Left lung (tissue), 10 donors: Measurements from ENCODE around the gene GRIP2. TPM values are rescaled to one million over a fixed set of nuclear protein-coding genes. Genes with fewer than 3 reads are reported as not detected.

ENCODE experiments used
- ATAC-seq: fragments of 200-7000 bp; cut with Tn5 transposase; one replicate; pipeline ENCODE4 v1.9.1; 2020; ENCODE audit warnings: moderate library complexity
- DNase-seq, 4 donors: peaks; one replicate each; pipeline ENCODE4 v3.0.0-alpha.2; 2013 to 2020
- H3K27ac ChIP-seq, 2 donors: fragments of 200-600 bp; sonication (generic) in 1 of 2; one replicate each; pipeline versions ENCODE4 v1.5.0 to v1.8.0; 2020 to 2021
- H3K27me3 ChIP-seq, 2 donors: fragments of 200-600 bp; sonication (generic) in 1 of 2; one replicate each; pipeline versions ENCODE4 v1.5.0 to v1.8.0; 2020 to 2021
- H3K36me3 ChIP-seq, 2 donors: fragments of 200-600 bp; sonication (generic) in 1 of 2; one replicate each; pipeline versions ENCODE4 v1.5.0 to v1.8.0; 2020 to 2021
- H3K4me1 ChIP-seq, 2 donors: fragments of 200-600 bp; one replicate each; pipeline ENCODE4 v1.8.0; 2021
- H3K4me3 ChIP-seq, 2 donors: fragments of 200-600 bp; sonication (generic) in 1 of 2; one replicate each; pipeline versions ENCODE4 v1.5.0 to v1.8.0; 2020 to 2021; ENCODE audit warnings: mild to moderate bottlenecking in 1 of 2
- H3K9me3 ChIP-seq, 2 donors: fragments of 200-600 bp; sonication (generic) in 1 of 2; one replicate each; pipeline versions ENCODE4 v1.5.0 to v1.8.0; 2020 to 2021
- CTCF ChIP-seq, 2 donors: fragments of 200-600 bp; sonication (generic) in 1 of 2; IDR thresholded peaks; one replicate each; pipeline versions ENCODE4 v1.5.0 to v1.8.0; 2021; ENCODE audit warnings: antibody characterized with exemption in 2 of 2
- intact Hi-C, 2 donors: fragments of 100-400 bp; cut with DNase I; formaldehyde crosslinking; loops; one replicate each; pipeline versions ENCODE4 v1.11.2 to v1.14.2; 2022
- polyA plus RNA-seq, 6 donors: library from polyadenylated mRNA; unstranded; fragments of 120-200 nt; gene quantifications; one replicate each; pipeline ENCODE4 v1.2.1, GENCODE V29; 2013; ENCODE audit not compliant: insufficient read length in 6 of 6
- total RNA-seq, 2 donors: library from RNA; stranded (reverse); fragmentation: NEBNext Ultra II Directional; extraction: Animal tissue kit (Norgen Biotek cat#: 25700); gene quantifications; one replicate each; pipeline ENCODE4 v1.2.1, GENCODE V29; 2021
- donor health status: DM: no; HTN: yes; CAD: no.
- donor health status: DM: no; HTN: no; CAD: no.

Gene GRIP2
- total and polyA plus RNA-seq, 8 donors: 0.31 to 1.9 (median 1.1) TPM

GRCh38 chr3:14445773-14446172, 94.4 kb downstream of the GRIP2 start:
- Histone ChIP-seq H3K4me3 (no peak overlapping the region), H3K27me3 (no peaks in the 10 kb centered on the region), H3K9me3 (no peaks in the 10 kb centered on the region), H3K36me3 (peaks cover 0 to 78% of the 10 kb centered on the region in 2 donors), H3K4me1 (peaks cover 3 to 18% of the 10 kb centered on the region in 2 donors), H3K27ac (no peak overlapping the region)
- no peak for ATAC-seq
- DNase-seq: no peak
- no peak for TF ChIP-seq CTCF (IDR thresholded peaks at IDR 0.05)
- intact Hi-C loops: no loop called here

GRCh38 chr3:14444380-14444779, 95.8 kb downstream of the GRIP2 start:
- DNase-seq (no peak), ATAC-seq (no peak)
- no peaks in the 10 kb centered on the region for H3K9me3 ChIP-seq
- H3K4me1 ChIP-seq: peaks cover 15 to 32% of the 10 kb centered on the region in 2 donors
- intact Hi-C loops: no loop called here
- H3K27ac ChIP-seq: no peak overlapping the region
- peaks cover 0 to 64% of the 10 kb centered on the region in 2 donors for H3K36me3 ChIP-seq
- H3K27me3 ChIP-seq: no peaks in the 10 kb centered on the region
- no peak overlapping the region for H3K4me3 ChIP-seq
- TF ChIP-seq CTCF (IDR thresholded peaks at IDR 0.05): no peak

GRCh38 chr3:14441920-14442300, 98.2 kb downstream of the GRIP2 start:
- no peak for TF ChIP-seq CTCF (IDR thresholded peaks at IDR 0.05)
- DNase-seq (no peak), ATAC-seq (no peak)
- Histone ChIP-seq H3K9me3 (no peaks in the 10 kb centered on the region), H3K4me3 (no peak overlapping the region), H3K36me3 (peaks cover 0 to 40% of the 10 kb centered on the region in 2 donors), H3K27me3 (no peaks in the 10 kb centered on the region), H3K4me1 (peaks cover 32 to 56% of the 10 kb centered on the region in 2 donors), H3K27ac (peak overlapping the region in 1 of 2 donors; percentile 53)
- intact Hi-C loops: no loop called here

GRCh38 chr3:14441240-14441919, 98.8 kb downstream of the GRIP2 start:
- ATAC-seq: no peak
- Histone ChIP-seq H3K27ac (peak overlapping the region; percentile 26 to 53), H3K9me3 (no peaks in the 10 kb centered on the region), H3K4me1 (peaks cover 32 to 62% of the 10 kb centered on the region in 2 donors), H3K27me3 (no peaks in the 10 kb centered on the region), H3K36me3 (peaks cover 0 to 34% of the 10 kb centered on the region in 2 donors), H3K4me3 (no peak overlapping the region)
- no peak for DNase-seq
- intact Hi-C loops: no loop called here
- no peak for TF ChIP-seq CTCF (IDR thresholded peaks at IDR 0.05)

- no peaks in the 10 kb centered on the region for H3K9me3 ChIP-seq
- TF ChIP-seq CTCF (IDR thresholded peaks at IDR 0.05): no peak
- H3K36me3 ChIP-seq: peaks cover 0 to 27% of the 10 kb centered on the region in 2 donors
- H3K4me1 ChIP-seq: peaks cover 34 to 69% of the 10 kb centered on the region in 2 donors
- no peak for ATAC-seq
- no peak overlapping the region for H3K4me3 ChIP-seq
- no peaks in the 10 kb centered on the region for H3K27me3 ChIP-seq
- intact Hi-C loops: no loop called here
- peak in 2 of 4 donors; percentile 51 to 74 for DNase-seq
- H3K27ac ChIP-seq: peak overlapping the region in 1 of 2 donors; percentile 53
Observed at GRCh38 chr3:14440531-14441239, 99.5 kb downstream of the GRIP2 start.
